ENCODE data around the gene PPP1CC.
"Not testable (repeated sequence)": the region's sequence is repeated elsewhere in the genome, so short reads cannot be mapped to it uniquely, and the experiment has no call there.

Gene PPP1CC

GRCh38 chr12:110725267-110725666 lies 17.4 kb downstream of the PPP1CC start:
- no peak for DNase-seq (ENCODE audit: low spot score)

GRCh38 chr12:110722892-110723291 lies 19.8 kb downstream of the PPP1CC start:
- DNase-seq (ENCODE audit: low spot score) = not testable (repeated sequence)

- no peak for DNase-seq (ENCODE audit: low spot score)
These were observed 21.1 kb downstream of the PPP1CC start for GRCh38 chr12:110721570-110721969.

- DNase-seq (ENCODE audit: low spot score) = no peak
These were observed 22.2 kb downstream of the PPP1CC start for GRCh38 chr12:110720516-110720915.

GRCh38 chr12:110718222-110718908 lies 24.3 kb downstream of the PPP1CC start:
- DNase-seq (ENCODE audit: low spot score) = no peak

- no peak for DNase-seq (ENCODE audit: low spot score)
These were observed 25.7 kb downstream of the PPP1CC start for GRCh38 chr12:110717037-110717436.

GRCh38 chr12:110708917-110709316 lies 33.8 kb downstream of the PPP1CC start:
- no peak for DNase-seq (ENCODE audit: low spot score)

GRCh38 chr12:110705309-110705708 lies 37.4 kb downstream of the PPP1CC start:
- DNase-seq (ENCODE audit: low spot score) = no peak

- peak; percentile 13 for DNase-seq (ENCODE audit: low spot score)
These were observed 37.9 kb downstream of the PPP1CC start for GRCh38 chr12:110704750-110705149.

GRCh38 chr12:110704231-110704630 lies 38.5 kb downstream of the PPP1CC start:
- no peak for DNase-seq (ENCODE audit: low spot score)

- DNase-seq (ENCODE audit: low spot score) = no peak
These were observed 40.6 kb downstream of the PPP1CC start for GRCh38 chr12:110702081-110702480.

- DNase-seq (ENCODE audit: low spot score) = no peak
These were observed 42.9 kb downstream of the PPP1CC start for GRCh38 chr12:110699591-110700445.

GRCh38 chr12:110698171-110698902 lies 44.4 kb downstream of the PPP1CC start:
- DNase-seq (ENCODE audit: low spot score) = peak; percentile 85

GRCh38 chr12:110697236-110697635 lies 45.5 kb downstream of the PPP1CC start:
- DNase-seq (ENCODE audit: low spot score) = no peak

- DNase-seq (ENCODE audit: low spot score) = no peak
These were observed 46.4 kb downstream of the PPP1CC start for GRCh38 chr12:110696283-110696682.

- no peak for DNase-seq (ENCODE audit: low spot score)
These were observed 48.3 kb downstream of the PPP1CC start for GRCh38 chr12:110694330-110694901.

GRCh38 chr12:110693731-110694130 lies 49.0 kb downstream of the PPP1CC start:
- DNase-seq (ENCODE audit: low spot score) = no peak

- no peak for DNase-seq (ENCODE audit: low spot score)
These were observed 52.6 kb downstream of the PPP1CC start for GRCh38 chr12:110690127-110690430.

- peak; percentile 55 for DNase-seq (ENCODE audit: low spot score)
These were observed 53.2 kb downstream of the PPP1CC start for GRCh38 chr12:110689281-110690126.

- DNase-seq (ENCODE audit: low spot score) = peak; percentile 23
These were observed 54.0 kb downstream of the PPP1CC start, which contains the start of gene HVCN1 for GRCh38 chr12:110688446-110689280. Gene HVCN1, minus strand, starts transcription at chr12:110689115. Its CDS starts 5,870 bp downstream, at chr12:110683245.
